ENCODE measurements around the gene WDFY4. TPM values are rescaled to one million over a fixed set of nuclear protein-coding genes. Genes with fewer than 3 reads are reported as not detected.

The WDFY4 gene
- total RNA-seq, 1 experiment from 2014 or later = 144 TPM

- no peaks in the 10 kb centered on the region for H3K4me1 ChIP-seq (ENCODE audit: low read length)
- no peaks in the 10 kb centered on the region for H3K9me2 ChIP-seq (replicated peaks; ENCODE audit: insufficient read depth, low read length)
- no peak overlapping the region for H2AFZ ChIP-seq (ENCODE audit: low read length)
- no peaks in the 10 kb centered on the region for H3K79me2 ChIP-seq (ENCODE audit: low read length)
- no peak overlapping the region for H3K27ac ChIP-seq (ENCODE audit: low read length)
- no peaks in the 10 kb centered on the region for H3K36me3 ChIP-seq (ENCODE audit: insufficient read depth, low read length)
- no peak for DNase-seq
- no peak overlapping the region for H3K4me3 ChIP-seq (ENCODE audit: low read length)
- H4K20me1 ChIP-seq (ENCODE audit: insufficient read depth, low read depth, low read length) = no peaks in the 10 kb centered on the region
- H3K9ac ChIP-seq (ENCODE audit: low read length) = no peak overlapping the region
- H3K4me2 ChIP-seq (ENCODE audit: low read depth, low read length, poor library complexity, severe bottlenecking) = no peak overlapping the region
- H3K9me3 ChIP-seq (ENCODE audit: low read length) = no peaks in the 10 kb centered on the region
- H3K27me3 ChIP-seq (ENCODE audit: low read length) = no peaks in the 10 kb centered on the region
Measured at GRCh38 chr10:49012603-49013002, 327.9 kb downstream of the WDFY4 start.

- Histone ChIP-seq H3K9ac (ENCODE audit: low read length) (no peak overlapping the region), H3K9me2 (replicated peaks; ENCODE audit: insufficient read depth, low read length) (no peaks in the 10 kb centered on the region), H4K20me1 (ENCODE audit: insufficient read depth, low read depth, low read length) (no peaks in the 10 kb centered on the region), H3K4me1 (ENCODE audit: low read length) (no peaks in the 10 kb centered on the region), H3K36me3 (ENCODE audit: insufficient read depth, low read length) (no peaks in the 10 kb centered on the region), H3K9me3 (ENCODE audit: low read length) (no peaks in the 10 kb centered on the region), H3K4me2 (ENCODE audit: low read depth, low read length, poor library complexity, severe bottlenecking) (no peak overlapping the region), H3K4me3 (ENCODE audit: low read length) (no peak overlapping the region), H3K27me3 (ENCODE audit: low read length) (no peaks in the 10 kb centered on the region), H2AFZ (ENCODE audit: low read length) (no peak overlapping the region), H3K79me2 (ENCODE audit: low read length) (no peaks in the 10 kb centered on the region), H3K27ac (ENCODE audit: low read length) (no peak overlapping the region)
- no peak for DNase-seq
Measured at GRCh38 chr10:49015700-49016099, 331.0 kb downstream of the WDFY4 start.

- Histone ChIP-seq H3K9me2 (replicated peaks; ENCODE audit: insufficient read depth, low read length) (no peaks in the 10 kb centered on the region), H4K20me1 (ENCODE audit: insufficient read depth, low read depth, low read length) (no peaks in the 10 kb centered on the region), H3K27me3 (ENCODE audit: low read length) (no peaks in the 10 kb centered on the region), H2AFZ (ENCODE audit: low read length) (no peak overlapping the region), H3K27ac (ENCODE audit: low read length) (no peak overlapping the region), H3K79me2 (ENCODE audit: low read length) (no peaks in the 10 kb centered on the region), H3K4me1 (ENCODE audit: low read length) (no peaks in the 10 kb centered on the region), H3K4me3 (ENCODE audit: low read length) (no peak overlapping the region), H3K4me2 (ENCODE audit: low read depth, low read length, poor library complexity, severe bottlenecking) (no peak overlapping the region), H3K36me3 (ENCODE audit: insufficient read depth, low read length) (no peaks in the 10 kb centered on the region), H3K9me3 (ENCODE audit: low read length) (no peaks in the 10 kb centered on the region), H3K9ac (ENCODE audit: low read length) (no peak overlapping the region)
- no peak for DNase-seq
Measured at GRCh38 chr10:49021685-49022084, 337.0 kb downstream of the WDFY4 start.

GRCh38 chr10:49023071-49023470 lies 338.4 kb downstream of the WDFY4 start:
- H3K9me2 ChIP-seq (replicated peaks; ENCODE audit: insufficient read depth, low read length) = no peaks in the 10 kb centered on the region
- no peak overlapping the region for H3K4me2 ChIP-seq (ENCODE audit: low read depth, low read length, poor library complexity, severe bottlenecking)
- H3K36me3 ChIP-seq (ENCODE audit: insufficient read depth, low read length) = no peaks in the 10 kb centered on the region
- H3K27me3 ChIP-seq (ENCODE audit: low read length) = no peaks in the 10 kb centered on the region
- H3K79me2 ChIP-seq (ENCODE audit: low read length) = no peaks in the 10 kb centered on the region
- no peaks in the 10 kb centered on the region for H4K20me1 ChIP-seq (ENCODE audit: insufficient read depth, low read depth, low read length)
- H3K4me3 ChIP-seq (ENCODE audit: low read length) = no peak overlapping the region
- H3K9me3 ChIP-seq (ENCODE audit: low read length) = no peaks in the 10 kb centered on the region
- no peak overlapping the region for H3K27ac ChIP-seq (ENCODE audit: low read length)
- H3K4me1 ChIP-seq (ENCODE audit: low read length) = no peaks in the 10 kb centered on the region
- DNase-seq = no peak
- H2AFZ ChIP-seq (ENCODE audit: low read length) = no peak overlapping the region
- no peak overlapping the region for H3K9ac ChIP-seq (ENCODE audit: low read length)

- Histone ChIP-seq H3K4me1 (ENCODE audit: low read length) (no peaks in the 10 kb centered on the region), H3K9me2 (replicated peaks; ENCODE audit: insufficient read depth, low read length) (no peaks in the 10 kb centered on the region), H3K4me3 (ENCODE audit: low read length) (no peak overlapping the region), H3K4me2 (ENCODE audit: low read depth, low read length, poor library complexity, severe bottlenecking) (no peak overlapping the region), H3K9me3 (ENCODE audit: low read length) (no peaks in the 10 kb centered on the region), H3K79me2 (ENCODE audit: low read length) (no peaks in the 10 kb centered on the region), H4K20me1 (ENCODE audit: insufficient read depth, low read depth, low read length) (no peaks in the 10 kb centered on the region), H2AFZ (ENCODE audit: low read length) (no peak overlapping the region), H3K27me3 (ENCODE audit: low read length) (no peaks in the 10 kb centered on the region), H3K27ac (ENCODE audit: low read length) (no peak overlapping the region), H3K9ac (ENCODE audit: low read length) (no peak overlapping the region), H3K36me3 (ENCODE audit: insufficient read depth, low read length) (no peaks in the 10 kb centered on the region)
- DNase-seq = no peak
Measured at GRCh38 chr10:49023752-49024151, 339.1 kb downstream of the WDFY4 start.

- Histone ChIP-seq H3K9me3 (ENCODE audit: low read length) (no peaks in the 10 kb centered on the region), H3K9me2 (replicated peaks; ENCODE audit: insufficient read depth, low read length) (no peaks in the 10 kb centered on the region), H3K4me1 (ENCODE audit: low read length) (no peaks in the 10 kb centered on the region), H3K36me3 (ENCODE audit: insufficient read depth, low read length) (no peaks in the 10 kb centered on the region), H3K27ac (ENCODE audit: low read length) (no peak overlapping the region), H3K4me2 (ENCODE audit: low read depth, low read length, poor library complexity, severe bottlenecking) (no peak overlapping the region), H2AFZ (ENCODE audit: low read length) (no peak overlapping the region), H3K9ac (ENCODE audit: low read length) (no peak overlapping the region), H3K4me3 (ENCODE audit: low read length) (no peak overlapping the region), H3K27me3 (ENCODE audit: low read length) (no peaks in the 10 kb centered on the region), H4K20me1 (ENCODE audit: insufficient read depth, low read depth, low read length) (no peaks in the 10 kb centered on the region), H3K79me2 (ENCODE audit: low read length) (no peaks in the 10 kb centered on the region)
- no peak for DNase-seq
Measured at GRCh38 chr10:49024484-49024883, 339.8 kb downstream of the WDFY4 start.

- no peak for DNase-seq
- H3K4me2 ChIP-seq (ENCODE audit: low read depth, low read length, poor library complexity, severe bottlenecking) = no peak overlapping the region
- no peaks in the 10 kb centered on the region for H4K20me1 ChIP-seq (ENCODE audit: insufficient read depth, low read depth, low read length)
Measured at GRCh38 chr10:49025347-49025983, 340.8 kb downstream of the WDFY4 start.

GRCh38 chr10:49028639-49029038 lies 344.0 kb downstream of the WDFY4 start:
- Histone ChIP-seq H3K4me1 (ENCODE audit: low read length) (no peaks in the 10 kb centered on the region), H3K79me2 (ENCODE audit: low read length) (no peaks in the 10 kb centered on the region), H3K27me3 (ENCODE audit: low read length) (no peaks in the 10 kb centered on the region), H3K9me3 (ENCODE audit: low read length) (no peaks in the 10 kb centered on the region), H2AFZ (ENCODE audit: low read length) (no peak overlapping the region), H3K9me2 (replicated peaks; ENCODE audit: insufficient read depth, low read length) (no peaks in the 10 kb centered on the region), H3K9ac (ENCODE audit: low read length) (no peak overlapping the region), H4K20me1 (ENCODE audit: insufficient read depth, low read depth, low read length) (no peaks in the 10 kb centered on the region), H3K4me3 (ENCODE audit: low read length) (no peak overlapping the region), H3K4me2 (ENCODE audit: low read depth, low read length, poor library complexity, severe bottlenecking) (no peak overlapping the region), H3K36me3 (ENCODE audit: insufficient read depth, low read length) (no peaks in the 10 kb centered on the region), H3K27ac (ENCODE audit: low read length) (no peak overlapping the region)
- no peak for DNase-seq

More at GRCh38 chr10:49025347-49025983, 340.8 kb downstream of the WDFY4 start:
- H3K9me3 ChIP-seq (ENCODE audit: low read length) = no peaks in the 10 kb centered on the region
- H3K36me3 ChIP-seq (ENCODE audit: insufficient read depth, low read length) = no peaks in the 10 kb centered on the region
- no peak overlapping the region for H3K9ac ChIP-seq (ENCODE audit: low read length)
- H3K27ac ChIP-seq (ENCODE audit: low read length) = no peak overlapping the region
- no peak overlapping the region for H3K4me3 ChIP-seq (ENCODE audit: low read length)
- H3K9me2 ChIP-seq (replicated peaks; ENCODE audit: insufficient read depth, low read length) = no peaks in the 10 kb centered on the region
- H2AFZ ChIP-seq (ENCODE audit: low read length) = no peak overlapping the region
- no peaks in the 10 kb centered on the region for H3K79me2 ChIP-seq (ENCODE audit: low read length)
- no peaks in the 10 kb centered on the region for H3K4me1 ChIP-seq (ENCODE audit: low read length)
- no peaks in the 10 kb centered on the region for H3K27me3 ChIP-seq (ENCODE audit: low read length)
